Stimulated activated CD4-positive, alpha-beta T cell treated with anti-CD3 and anti-CD28 coated beads, Interleukin-2, amount 100 ng/mL, for 24 hours (primary cell): ENCODE data around the gene LYPD6B.
A peak's percentile ranks its signal among the peaks of the same experiment; 100 is the strongest.

Experiments used
- DNase-seq, 2 donors: peaks; one replicate each; pipeline ENCODE4 v3.0.0-alpha.2; 2020

The LYPD6B gene

DNA sequence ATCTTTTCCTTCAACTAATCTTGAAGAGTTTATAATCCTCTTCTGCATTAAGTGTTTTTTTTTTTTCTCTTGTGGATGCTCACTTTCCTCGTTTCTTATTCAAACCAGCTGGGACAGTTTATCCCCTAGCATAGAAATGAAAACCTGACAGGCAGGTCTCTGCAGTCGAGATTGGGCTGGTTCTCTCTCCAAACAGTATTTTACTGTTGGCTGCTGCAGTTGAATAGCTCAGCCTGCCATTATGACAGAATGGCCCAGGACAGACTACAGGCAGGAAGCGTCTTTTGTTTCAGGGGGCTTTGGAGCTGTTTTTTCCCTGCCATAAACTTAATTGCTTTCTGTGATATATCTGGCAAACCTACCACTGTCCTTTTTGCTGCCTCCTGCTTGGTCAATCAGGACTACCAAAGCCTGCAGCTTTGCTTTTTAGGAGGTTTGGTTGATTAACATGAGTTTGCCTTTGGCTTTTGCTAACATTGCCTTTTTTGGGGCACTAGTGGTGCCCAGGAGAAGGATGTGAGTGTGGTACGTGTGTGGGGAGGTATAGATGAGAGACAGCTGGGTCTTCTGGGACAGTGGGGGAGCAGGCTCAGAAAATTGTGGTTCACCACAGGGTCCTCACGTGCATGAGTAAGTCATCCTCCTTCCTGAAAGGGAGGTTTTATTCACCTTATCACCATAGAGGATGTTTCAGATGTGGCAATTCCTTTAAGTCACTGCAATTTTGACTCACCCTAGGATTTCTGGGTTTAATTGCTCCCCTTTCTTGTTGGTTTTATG is 128.7 kb downstream of the LYPD6B start:
- peak; percentile 30 to 32 for DNase-seq

DNA sequence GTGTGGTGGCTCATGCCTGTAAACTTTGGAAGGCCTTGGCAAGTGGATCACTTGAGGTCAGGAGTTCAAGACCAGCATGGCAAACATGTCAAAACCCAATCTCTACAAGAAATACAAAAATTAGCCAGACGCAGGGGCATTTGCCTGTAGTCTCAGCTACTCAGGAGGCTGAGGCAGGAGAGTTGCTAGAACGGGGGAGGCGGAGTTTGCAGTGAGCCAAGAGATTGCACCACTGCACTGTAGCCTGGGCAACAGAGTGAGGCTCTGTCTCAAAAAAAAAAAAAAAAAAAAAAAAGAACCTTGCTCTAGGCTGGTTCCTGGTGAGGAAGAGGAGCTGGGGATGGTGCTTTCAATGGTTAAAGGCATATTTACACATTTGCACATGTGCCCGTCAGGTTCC is 129.4 kb downstream of the LYPD6B start:
- DNase-seq = no peak

- DNase-seq = no peak
Observed at GRCh38 chr2:149169656-149170055, 131.2 kb downstream of the LYPD6B start.

GRCh38 chr2:149170156-149170555 is 131.7 kb downstream of the LYPD6B start:
- DNase-seq = no peak

DNA sequence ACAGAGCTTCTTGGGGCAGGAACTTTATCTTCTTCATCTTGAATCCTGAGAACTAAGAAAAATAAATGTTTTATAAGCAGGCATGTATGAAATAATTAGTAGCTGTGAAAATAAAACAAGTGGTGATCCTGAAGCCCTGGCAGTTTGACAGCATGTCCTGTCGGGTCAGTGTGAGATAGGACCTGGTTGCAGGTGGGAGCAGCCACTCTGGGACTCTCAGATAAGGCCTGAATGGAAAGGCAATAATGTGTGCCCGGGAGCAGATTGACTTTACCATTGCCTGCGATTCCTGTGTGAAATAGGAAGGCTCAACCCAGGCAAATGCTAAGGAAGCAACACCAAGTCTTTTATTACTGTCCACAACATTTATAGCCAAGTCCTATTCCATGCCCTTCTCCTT is 132.4 kb downstream of the LYPD6B start:
- no peak for DNase-seq

- no peak for DNase-seq
Observed at GRCh38 chr2:149173220-149173619, 134.7 kb downstream of the LYPD6B start.

DNA sequence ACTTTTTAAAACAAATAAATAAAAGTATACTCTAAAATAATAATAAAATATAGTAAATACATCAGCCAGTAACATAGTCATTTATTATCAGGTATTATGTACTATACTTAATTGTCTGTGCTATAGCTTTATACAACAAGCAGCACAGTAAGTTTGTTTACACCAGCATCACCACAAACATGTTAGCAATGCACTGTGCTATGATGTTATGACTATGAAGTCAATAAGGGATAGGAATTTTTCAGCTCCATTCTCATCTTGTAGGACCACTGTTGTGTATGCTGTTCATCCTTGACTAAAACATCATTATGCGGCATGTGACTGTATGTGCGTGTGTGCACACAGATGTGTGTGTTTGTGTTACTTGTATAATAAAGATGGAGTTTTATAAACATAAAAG is 137.5 kb downstream of the LYPD6B start:
- DNase-seq = no peak

- DNase-seq = no peak
Observed at GRCh38 chr2:149178612-149179011, 140.1 kb downstream of the LYPD6B start.

GRCh38 chr2:149180226-149180875 is 141.9 kb downstream of the LYPD6B start:
- no peak for DNase-seq

- DNase-seq = no peak
Observed at GRCh38 chr2:149183187-149183586, 144.7 kb downstream of the LYPD6B start.

DNA sequence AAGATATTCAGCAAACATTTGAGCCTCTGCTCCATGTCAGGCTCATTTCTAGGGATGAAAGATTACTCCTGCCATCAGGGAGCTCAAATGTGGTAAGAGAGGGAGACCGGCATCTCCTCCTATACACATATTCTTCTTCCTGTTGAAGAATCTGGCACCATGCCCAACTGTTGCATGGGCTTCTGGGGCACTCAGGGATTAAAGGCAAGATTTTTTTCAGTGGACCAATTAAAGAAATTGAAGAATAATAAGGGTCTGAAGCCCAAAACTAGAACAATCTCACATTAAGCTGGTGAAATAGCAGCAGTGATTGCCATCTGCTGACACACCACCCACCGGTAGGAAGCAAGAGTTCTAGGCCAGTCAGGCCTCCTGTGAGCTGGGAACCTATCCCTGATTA is 146.5 kb downstream of the LYPD6B start:
- no peak for DNase-seq

GRCh38 chr2:149185942-149186490 is 147.5 kb downstream of the LYPD6B start:
- no peak for DNase-seq

DNA sequence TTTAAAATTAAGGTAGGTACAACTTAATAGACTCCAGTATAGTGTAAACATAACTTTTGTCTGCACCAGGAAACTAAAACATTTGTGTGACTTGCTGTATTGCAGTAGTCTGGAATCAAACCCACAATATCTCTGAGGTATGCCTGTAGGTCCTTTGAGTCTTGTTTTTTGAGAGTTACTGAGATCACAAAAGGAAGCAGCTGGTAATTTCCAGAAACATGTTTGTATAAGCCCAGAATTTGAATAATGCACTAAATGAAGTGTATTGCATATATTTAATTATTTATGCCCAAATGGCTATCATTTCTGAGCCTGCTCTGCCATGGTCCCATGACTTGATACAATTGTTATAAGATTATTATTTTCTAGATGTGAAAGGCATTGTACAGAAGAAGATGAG is 148.6 kb downstream of the LYPD6B start:
- DNase-seq = no peak

- DNase-seq = no peak
Observed at GRCh38 chr2:149188291-149188690, 149.8 kb downstream of the LYPD6B start.

- no peak for DNase-seq
Observed at GRCh38 chr2:149189769-149190168, 151.3 kb downstream of the LYPD6B start.

- no peak for DNase-seq
Observed at GRCh38 chr2:149191915-149192314, 153.4 kb downstream of the LYPD6B start.

DNA sequence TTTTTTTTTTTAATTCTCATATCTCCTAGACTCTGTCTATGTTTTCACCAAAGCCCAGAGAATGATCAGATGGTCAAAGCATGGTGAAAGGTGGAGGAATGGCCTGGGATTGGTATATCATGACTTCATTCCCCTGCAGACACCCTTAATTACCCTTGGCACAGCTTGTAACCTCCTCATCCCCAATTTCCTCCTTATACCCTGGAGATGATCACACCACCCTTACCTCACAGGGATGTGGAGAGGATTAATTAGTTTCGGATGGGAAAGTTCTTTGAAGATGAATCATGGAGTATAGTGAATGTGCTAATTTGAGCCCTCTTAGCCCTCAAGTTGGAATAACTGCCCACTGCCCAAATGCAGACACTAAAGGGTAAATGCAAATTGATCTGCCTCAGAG is 153.9 kb downstream of the LYPD6B start:
- DNase-seq = no peak

- no peak for DNase-seq
Observed at GRCh38 chr2:149200109-149200520, 161.6 kb downstream of the LYPD6B start.

- DNase-seq = no peak
Observed at GRCh38 chr2:149204686-149205085, 166.2 kb downstream of the LYPD6B start.

GRCh38 chr2:149205143-149205542 is 166.6 kb downstream of the LYPD6B start:
- no peak for DNase-seq

DNA sequence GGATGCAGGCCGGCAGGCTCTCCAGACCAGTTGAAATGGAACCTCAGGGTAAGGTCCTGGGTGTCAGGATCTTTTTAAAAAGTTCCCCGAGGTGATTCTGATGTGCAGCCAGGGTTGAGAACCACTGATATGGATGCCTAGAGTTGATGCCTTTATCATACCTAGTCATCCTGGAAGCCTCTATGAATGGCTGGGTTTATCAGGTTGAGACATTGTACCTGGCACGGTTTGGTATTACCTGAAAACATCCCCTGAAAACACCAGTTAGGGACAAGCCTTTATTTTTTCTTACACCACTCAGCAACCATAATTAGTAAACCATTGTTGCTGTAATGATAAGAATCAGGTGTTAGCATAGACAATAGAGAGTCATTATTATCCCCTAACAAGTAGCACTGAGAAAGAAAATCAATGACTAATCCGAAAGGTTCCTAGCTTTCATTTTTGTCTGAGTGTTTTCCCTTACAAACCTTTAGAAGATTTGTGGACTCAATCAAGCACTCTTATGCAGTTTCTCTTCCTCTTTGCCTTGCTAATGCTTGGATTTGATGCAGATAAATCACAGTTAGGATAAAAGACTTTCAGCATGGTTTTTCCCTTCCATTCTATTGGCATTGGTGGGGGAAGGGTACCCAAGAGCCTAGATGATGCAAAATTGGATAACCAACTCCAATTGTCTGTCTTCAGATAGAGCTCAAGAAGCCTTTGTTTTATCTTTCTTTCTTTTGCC is 175.4 kb downstream of the LYPD6B start:
- DNase-seq = no peak

- no peak for DNase-seq
Observed at GRCh38 chr2:149218497-149218896, 180.0 kb downstream of the LYPD6B start.

GRCh38 chr2:149219856-149220255 is 181.4 kb downstream of the LYPD6B start:
- no peak for DNase-seq

DNA sequence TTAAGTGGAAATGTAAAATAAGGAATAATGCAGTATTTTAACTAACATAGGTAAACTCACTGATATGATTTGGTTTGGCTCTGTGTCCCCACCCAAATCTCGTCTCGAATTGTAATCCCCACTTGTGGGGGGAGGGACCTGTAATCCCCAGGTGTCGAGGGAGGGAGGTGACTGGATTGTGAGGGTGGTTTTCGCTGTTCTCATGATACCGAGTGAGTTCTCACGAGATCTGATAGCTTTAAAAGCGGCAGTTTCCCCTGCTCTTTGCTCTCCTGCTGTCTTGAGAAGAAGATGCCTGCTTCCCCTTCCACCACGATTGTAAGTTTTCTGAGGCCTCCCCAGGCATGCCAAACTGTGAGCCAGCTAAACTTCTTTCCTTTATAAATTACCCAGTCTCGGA is 182.5 kb downstream of the LYPD6B start:
- no peak for DNase-seq
